ENCODE measurements around the gene HPCAL4. TPM values are rescaled to one million over a fixed set of nuclear protein-coding genes. Genes with fewer than 3 reads are reported as not detected.

Gene HPCAL4
- total and polyA plus RNA-seq, 12 donors, result 0.07 to 3.7 (median 0.22) TPM

GRCh38 chr1:39722495-39722894 lies 31.3 kb upstream of the HPCAL4 start:
- DNase-seq (no peak), ATAC-seq (no peak)
- TF ChIP-seq CTCF (IDR thresholded peaks at IDR 0.05), result no peak
- intact Hi-C loops (cut with DNase I), result loop anchor here in 5 of 10 donors (1.0 to 5.0 kb wide), 5 partner anchors 50 to 120 kb away; partner anchors contain the start of gene NT5C1A (in 1 of the 5)
- Histone ChIP-seq H3K9me3 (no peaks in the 10 kb centered on the region), H3K4me3 (no peak overlapping the region), H3K27ac (no peak overlapping the region), H3K4me1 (peaks cover 0 to 4% (median 0%) of the 10 kb centered on the region in 9 donors), H3K27me3 (peaks cover 0 to 61% (median 31%) of the 10 kb centered on the region in 7 donors), H3K36me3 (no peaks in the 10 kb centered on the region)
- WGBS, 2 donors, result 16 to 17% methylated on average over 2 of the region's 2 CpGs

- peaks cover 0 to 59% (median 28%) of the 10 kb centered on the region in 7 donors for H3K27me3 ChIP-seq
- no peak for TF ChIP-seq CTCF (IDR thresholded peaks at IDR 0.05)
- no peaks in the 10 kb centered on the region for H3K36me3 ChIP-seq
- DNase-seq (no peak), ATAC-seq (no peak)
- no peak overlapping the region for H3K4me3 ChIP-seq
- no peak overlapping the region for H3K27ac ChIP-seq
- intact Hi-C loops (cut with DNase I), result loop anchor here in 6 of 10 donors (1.0 to 5.0 kb wide), 7 partner anchors 49 to 119 kb away; partner anchors contain the start of gene NT5C1A (in 1 of the 6)
- peaks cover 0 to 4% (median 0%) of the 10 kb centered on the region in 9 donors for H3K4me1 ChIP-seq
- H3K9me3 ChIP-seq, result no peaks in the 10 kb centered on the region
These were observed 30.4 kb upstream of the HPCAL4 start for GRCh38 chr1:39721664-39722063.

- TF ChIP-seq CTCF (IDR thresholded peaks at IDR 0.05), result peak; percentile 56 to 82 (median 73)
- Histone ChIP-seq H3K36me3 (no peaks in the 10 kb centered on the region), H3K9me3 (no peaks in the 10 kb centered on the region), H3K4me3 (no peak overlapping the region), H3K27ac (no peak overlapping the region), H3K27me3 (peaks cover 0 to 51% (median 30%) of the 10 kb centered on the region in 7 donors), H3K4me1 (peaks cover 0 to 4% (median 0%) of the 10 kb centered on the region in 9 donors)
- no peak for DNase-seq
- intact Hi-C loops (cut with DNase I), result loop anchor here in 5 of 10 donors (2.0 to 5.0 kb wide), 6 partner anchors 48 to 118 kb away; partner anchors contain the start of gene NT5C1A (in 1 of the 5)
- peak in 5 of 8 donors; percentile 47 to 72 (median 59) for ATAC-seq
- WGBS, 2 donors, result 40 to 43% methylated on average over 7 of the region's 7 CpGs
These were observed 29.1 kb upstream of the HPCAL4 start for GRCh38 chr1:39720094-39720999.

GRCh38 chr1:39717809-39718208 lies 26.6 kb upstream of the HPCAL4 start:
- H3K4me3 ChIP-seq, result no peak overlapping the region
- no peaks in the 10 kb centered on the region for H3K36me3 ChIP-seq
- DNase-seq (no peak), ATAC-seq (no peak)
- TF ChIP-seq CTCF (IDR thresholded peaks at IDR 0.05), result no peak
- no peaks in the 10 kb centered on the region for H3K9me3 ChIP-seq
- WGBS, 2 donors, result 46 to 54% methylated on average over 6 of the region's 6 CpGs
- peaks cover 0 to 4% (median 0%) of the 10 kb centered on the region in 9 donors for H3K4me1 ChIP-seq
- H3K27me3 ChIP-seq, result peaks cover 0 to 38% (median 17%) of the 10 kb centered on the region in 7 donors
- intact Hi-C loops (cut with DNase I), result loop anchor here in 5 of 10 donors (2.0 to 10.0 kb wide), 3 partner anchors 53 to 111 kb away; no protein-coding TSS in a partner anchor
- H3K27ac ChIP-seq, result no peak overlapping the region

Measured in heart right ventricle (tissue), 16 donors.